NCI-H510A treated with DMSO at 0.1 percent for 48 hours (cell line): ENCODE results near the gene TOMM34.
A peak's percentile ranks its signal among the peaks of the same experiment; 100 is the strongest.

ENCODE experiments used
- DNase-seq: peaks from one replicate; lab custom pipeline; 2025; lab: John Stamatoyannopoulos, UW

TOMM34 gene

DNA sequence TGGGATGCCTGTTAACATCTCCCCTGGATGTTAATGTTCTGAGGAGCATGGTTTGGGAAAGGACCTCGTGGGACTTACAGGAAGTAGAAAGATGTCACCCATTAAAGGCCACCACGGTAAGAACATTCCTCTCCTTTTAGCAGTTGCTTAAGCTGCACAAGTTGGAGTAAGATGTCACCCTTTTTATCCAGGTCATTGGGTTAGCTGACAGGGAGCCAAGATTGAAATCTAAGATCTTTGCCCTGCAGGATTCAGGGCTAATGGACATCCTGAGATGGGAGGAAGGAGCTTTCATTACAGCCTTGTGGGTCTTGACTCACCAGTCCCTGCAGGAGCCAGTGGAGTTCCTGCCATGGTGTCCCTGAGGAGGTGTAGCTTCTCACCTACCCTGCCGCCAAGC is 28.3 kb downstream of the TOMM34 start:
- DNase-seq = no peak

DNA sequence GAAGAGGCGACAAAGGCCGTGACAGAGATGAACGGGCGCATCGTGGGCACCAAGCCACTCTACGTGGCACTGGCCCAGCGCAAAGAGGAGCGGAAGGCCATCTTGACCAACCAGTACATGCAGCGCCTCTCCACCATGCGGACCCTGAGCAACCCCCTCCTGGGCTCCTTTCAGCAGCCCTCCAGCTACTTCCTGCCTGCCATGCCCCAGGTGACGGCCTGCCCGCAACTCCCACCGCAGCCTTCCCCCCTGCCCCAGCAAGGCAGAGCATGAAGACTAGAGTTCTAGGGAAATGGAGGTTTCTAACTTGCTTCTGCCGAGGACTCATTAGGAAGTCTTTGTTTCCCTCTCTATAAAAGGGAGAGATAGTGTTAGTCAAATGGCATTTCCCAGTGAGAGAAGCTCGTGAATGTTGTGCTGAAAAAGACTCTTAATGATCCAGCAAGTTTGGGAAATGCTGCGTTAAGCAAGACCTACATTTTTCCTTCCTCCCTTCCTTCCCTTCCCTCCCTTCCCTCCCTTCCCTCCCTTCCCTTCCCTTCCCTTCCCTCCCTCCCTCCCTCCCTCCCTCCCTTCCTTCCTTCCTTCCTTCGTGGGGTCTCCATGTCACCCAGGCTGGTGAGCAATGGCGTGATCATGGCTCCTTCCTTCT is 29.6 kb downstream of the TOMM34 start:
- DNase-seq = no peak

DNA sequence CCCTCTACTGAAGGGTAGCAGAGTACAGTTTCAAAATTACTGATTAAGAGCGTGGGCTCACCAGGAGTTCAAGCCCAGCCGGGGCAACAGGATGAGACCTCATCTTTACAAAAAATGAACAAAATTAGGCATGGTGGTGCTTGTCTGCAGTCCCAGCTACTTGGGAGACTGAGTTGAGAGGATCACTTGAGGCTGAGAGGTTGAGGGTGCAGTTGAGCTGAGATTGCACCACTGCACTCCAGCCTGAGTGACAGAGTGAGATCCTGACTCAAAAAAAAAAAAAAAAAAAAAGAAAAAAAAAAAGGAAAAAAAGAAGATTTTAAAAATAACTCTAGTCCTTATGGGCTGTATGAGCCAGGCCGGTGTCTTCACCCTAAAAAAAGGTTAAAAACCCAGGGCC is 31.6 kb downstream of the TOMM34 start:
- no peak for DNase-seq

GRCh38 chr20:44924541-44924940 is 35.7 kb downstream of the TOMM34 start:
- no peak for DNase-seq

DNA sequence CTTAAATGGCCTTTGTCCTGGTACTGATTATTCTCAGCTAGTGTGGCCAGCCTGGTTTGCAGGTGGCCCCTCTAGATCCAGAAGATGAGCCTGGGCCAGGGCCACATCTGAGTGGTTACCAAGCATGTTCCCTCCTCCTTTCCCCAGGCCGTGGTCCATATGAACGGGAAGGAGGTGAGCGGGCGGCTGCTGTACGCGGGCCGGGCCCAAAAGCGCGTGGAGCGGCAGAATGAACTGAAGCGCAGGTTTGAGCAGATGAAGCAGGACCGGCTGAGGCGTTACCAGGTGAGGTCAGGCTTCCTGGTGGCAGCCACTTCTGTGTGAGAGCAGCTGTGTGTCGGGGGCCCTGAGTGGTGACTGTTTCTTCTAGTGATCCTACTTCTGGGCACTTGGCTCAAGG is 38.8 kb downstream of the TOMM34 start:
- DNase-seq = no peak

DNA sequence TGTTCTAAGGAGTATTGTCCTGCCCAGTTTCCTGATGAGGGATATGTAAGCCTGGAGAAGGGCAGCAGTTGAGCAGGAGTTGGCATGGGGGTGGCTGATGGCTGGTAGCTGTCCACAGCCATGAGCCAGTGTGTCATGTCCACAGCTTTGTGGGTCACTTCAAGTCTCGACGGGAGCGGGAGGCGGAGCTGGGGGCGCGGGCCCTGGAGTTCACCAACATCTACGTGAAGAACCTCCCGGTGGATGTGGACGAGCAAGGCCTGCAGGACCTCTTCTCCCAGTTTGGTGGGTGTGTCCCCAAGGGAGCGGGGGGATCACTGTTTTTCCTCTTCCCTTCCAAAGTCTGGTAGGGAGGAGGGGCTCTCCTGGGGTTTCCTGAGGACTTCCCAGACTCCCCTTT is 41.4 kb downstream of the TOMM34 start:
- no peak for DNase-seq

DNA sequence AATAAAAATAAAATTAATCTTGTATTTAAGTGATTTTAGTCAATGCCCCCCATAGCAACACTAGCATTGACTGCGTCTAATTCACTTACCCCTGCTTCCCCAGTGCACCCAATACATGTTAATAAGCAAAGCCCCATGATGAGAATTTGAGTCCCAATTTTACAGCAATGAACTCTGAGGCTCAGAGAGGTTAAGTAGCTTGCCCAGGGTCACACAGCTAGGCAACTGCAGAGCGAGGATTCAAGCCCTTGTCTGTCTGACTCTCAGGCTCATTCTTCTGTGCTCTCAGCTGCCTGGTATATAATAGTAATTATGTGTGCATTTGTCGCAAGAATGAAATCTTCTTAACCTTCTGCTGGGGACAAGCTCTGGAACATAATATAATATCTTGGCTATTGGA is 41.9 kb downstream of the TOMM34 start:
- DNase-seq = no peak

GRCh38 chr20:44917399-44917798 is 42.8 kb downstream of the TOMM34 start:
- no peak for DNase-seq

- DNase-seq = no peak
Observed at GRCh38 chr20:44916586-44916985, 43.6 kb downstream of the TOMM34 start.

DNA sequence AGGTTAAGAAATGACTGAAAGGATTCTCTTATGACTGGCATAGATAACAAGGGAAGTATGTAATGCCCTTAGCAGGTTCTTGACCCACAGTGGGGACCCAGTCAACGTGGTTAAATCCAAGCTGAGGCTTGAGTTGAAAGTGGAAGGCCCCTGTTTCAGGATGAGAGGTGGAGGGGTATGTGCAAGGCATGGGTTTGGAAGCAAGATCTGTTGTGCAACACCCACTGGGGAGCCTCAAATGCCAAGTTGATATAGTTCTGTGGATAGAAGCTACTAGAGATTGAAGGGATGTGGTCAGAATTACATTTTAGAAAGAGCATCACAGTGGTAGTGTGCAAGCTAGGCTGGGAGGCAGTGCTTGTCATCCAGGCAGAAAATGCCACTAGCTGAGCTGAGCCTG is 45.3 kb downstream of the TOMM34 start:
- no peak for DNase-seq

GRCh38 chr20:44912189-44912588 is 48.0 kb downstream of the TOMM34 start:
- DNase-seq = no peak

- DNase-seq = peak; percentile 45
Observed at GRCh38 chr20:44911264-44911921, 48.8 kb downstream of the TOMM34 start.

DNA sequence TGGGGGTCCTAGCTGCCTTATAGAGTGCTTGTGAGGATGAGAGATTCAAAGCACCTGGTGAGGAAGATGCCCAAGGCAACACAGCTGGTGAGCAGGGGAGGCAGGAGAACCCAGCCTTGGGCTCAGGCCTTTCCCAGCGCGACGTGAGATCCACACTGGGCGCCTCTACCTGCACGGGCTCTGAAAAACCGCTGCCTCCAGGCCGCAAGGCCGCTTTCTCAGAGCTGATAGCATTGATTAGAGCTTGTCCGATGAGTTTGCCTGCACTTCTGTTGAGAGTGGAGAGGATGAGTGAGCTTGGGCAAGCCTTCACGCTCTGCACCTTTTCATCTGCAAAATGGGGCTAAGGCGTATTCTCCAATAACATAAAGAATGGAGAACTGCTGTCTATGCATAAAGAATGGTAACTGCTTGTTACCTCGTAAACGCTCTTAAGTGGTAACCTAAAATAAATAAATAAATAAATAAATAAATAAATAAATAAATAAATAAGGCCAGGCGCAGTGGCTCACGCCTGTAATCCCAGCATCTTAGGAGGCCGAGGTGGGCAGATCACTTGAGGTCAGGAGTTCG is 49.4 kb downstream of the TOMM34 start:
- no peak for DNase-seq

GRCh38 chr20:44909872-44910689 is 50.1 kb downstream of the TOMM34 start, which contains the start of gene PABPC1L:
Gene PABPC1L (plus strand): TSS chr20:44910060. CDS start chr20:44910144, 84 bp downstream.
- DNase-seq = peak; percentile 87

DNA sequence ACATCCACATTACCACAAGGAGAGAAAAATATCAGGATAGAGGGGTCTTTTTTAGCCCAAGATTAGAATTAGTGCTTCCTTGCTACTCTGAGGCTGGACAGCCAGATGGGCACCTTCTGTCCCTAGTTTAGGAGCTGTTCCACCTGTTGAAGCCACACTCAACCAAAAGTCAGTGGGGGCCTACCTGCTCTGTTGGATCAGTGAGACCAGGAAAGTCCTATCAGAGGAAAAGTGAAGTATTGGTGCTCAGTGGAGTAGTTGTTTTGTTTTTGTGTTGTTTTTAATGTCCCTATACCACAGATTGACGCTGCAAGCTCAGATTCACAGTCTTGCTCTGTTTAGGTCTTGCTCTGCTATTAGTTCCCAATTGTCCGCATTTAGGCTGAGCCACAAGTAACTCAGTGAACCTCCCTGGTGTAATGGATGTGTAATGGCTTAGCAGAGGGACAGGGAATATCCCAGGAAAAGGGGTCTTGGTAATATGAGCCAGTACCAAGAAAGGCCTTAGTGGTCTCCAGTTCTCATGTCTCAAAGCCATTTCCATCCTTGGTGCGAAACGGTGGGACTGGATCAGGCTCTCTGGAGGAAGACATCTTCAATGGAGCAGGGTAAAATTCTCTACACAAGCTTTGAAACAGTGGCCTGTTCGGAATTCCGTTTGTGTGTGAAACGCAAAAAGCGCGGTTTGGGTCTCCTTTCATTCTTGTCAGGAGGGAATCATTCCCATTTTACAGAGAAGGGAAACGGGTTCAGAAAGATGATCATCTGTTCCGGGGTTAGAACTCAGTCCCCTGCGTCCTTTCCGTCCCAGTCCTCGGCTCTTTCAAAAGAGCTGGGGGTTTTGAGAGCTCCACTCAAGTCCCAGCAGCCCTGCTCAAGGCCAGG is 51.0 kb downstream of the TOMM34 start:
- DNase-seq = no peak

DNA sequence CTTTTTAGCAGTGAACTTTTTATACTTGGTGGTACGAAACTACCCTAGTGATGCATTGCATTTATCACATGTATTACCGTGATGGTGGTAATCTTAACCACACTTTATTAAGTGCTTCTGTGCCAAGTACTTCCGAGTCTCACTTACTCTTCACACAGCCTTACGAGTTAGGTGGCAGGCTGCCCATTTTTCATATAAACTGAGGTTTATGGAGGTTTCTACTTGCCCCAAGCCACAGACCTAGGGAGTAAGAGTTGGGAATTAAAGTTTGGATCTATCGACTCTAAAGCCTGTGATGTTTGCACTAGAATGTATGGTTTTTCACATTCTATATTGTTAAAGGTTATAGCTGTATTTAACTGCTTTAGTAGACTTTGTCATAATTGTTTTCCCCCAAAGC is 55.8 kb downstream of the TOMM34 start:
- no peak for DNase-seq

- DNase-seq = no peak
Observed at GRCh38 chr20:44901974-44902373, 58.2 kb downstream of the TOMM34 start.

DNA sequence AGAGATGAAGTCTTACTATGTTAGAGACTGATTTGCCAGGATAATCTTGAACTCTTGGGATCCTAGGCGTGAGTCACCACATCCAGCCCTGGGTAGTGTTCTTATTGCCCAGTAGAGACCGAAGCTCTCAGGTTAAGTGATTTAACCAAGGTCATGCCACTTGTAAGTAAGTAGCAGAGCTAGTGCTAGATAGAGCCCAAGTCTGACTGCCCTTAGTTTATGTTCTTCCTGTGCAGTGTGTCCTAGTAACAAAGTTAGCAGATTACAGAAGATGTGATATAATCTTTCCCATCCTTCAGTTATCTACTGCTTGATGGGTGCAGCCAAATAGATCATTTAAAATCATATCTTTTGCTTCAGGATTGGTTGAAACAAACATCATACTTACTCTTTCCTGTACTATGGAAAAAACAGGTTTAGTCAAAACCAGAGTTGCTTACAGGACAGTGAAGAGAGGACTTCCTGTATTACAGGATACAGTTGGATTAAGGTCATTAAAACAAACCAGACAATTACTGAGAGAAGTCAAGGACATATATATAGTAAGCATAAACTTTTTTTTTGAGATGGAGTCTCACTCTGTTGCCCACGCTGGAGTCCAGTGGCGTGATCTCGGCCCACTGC is 59.9 kb downstream of the TOMM34 start:
- no peak for DNase-seq

DNA sequence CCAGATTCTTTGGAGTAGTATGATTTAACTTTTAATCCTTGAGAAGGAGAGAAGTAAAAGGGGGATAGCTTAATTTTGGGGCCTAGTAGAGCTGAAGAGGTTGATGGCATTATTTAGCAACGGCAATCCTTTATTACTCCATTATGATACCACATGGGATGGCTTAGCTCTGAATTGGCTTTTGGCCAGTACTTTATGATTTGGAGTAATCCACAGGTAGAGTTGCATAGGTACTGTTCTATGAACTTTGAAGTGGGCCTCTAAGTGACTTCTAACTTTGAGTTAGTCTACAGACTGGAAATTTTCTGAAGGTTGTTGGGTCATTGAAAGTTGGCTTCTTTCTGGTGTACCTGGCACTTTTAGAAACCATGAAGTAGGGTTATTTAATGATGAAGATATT is 63.1 kb downstream of the TOMM34 start:
- DNase-seq = no peak

- no peak for DNase-seq
Observed at GRCh38 chr20:44896583-44896982, 63.6 kb downstream of the TOMM34 start.

DNA sequence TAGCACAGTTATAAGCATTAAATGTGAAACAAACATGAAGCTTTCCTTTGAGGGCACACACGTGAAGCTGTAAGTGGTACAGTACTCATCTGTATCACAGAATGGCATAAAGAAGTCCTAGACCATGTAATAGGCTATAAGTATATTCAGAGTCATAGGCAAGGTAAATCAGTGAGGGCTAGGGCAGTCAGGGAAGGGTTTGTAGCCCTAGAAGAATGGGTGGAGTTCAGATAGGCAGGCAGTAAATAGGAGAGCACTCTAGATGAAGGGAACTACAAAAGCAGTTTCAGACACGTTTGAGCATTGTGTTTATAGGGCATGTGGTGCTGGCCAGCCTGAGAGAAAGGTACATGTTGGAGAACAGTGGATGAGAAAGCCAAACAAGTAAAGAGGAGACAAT is 65.2 kb downstream of the TOMM34 start:
- DNase-seq = no peak
